HPDE6-E6E7 (cell line): ENCODE results near the gene WLS.
A peak's percentile ranks its signal among the peaks of the same experiment; 100 is the strongest.

Experiments used
- DNase-seq: peaks from one replicate; pipeline ENCODE4 v3.0.0; 2011; ENCODE audit warnings: missing footprints; ENCODE audit errors: extremely low spot score

Gene WLS

GRCh38 chr1:68136187-68136586 lies 96.1 kb downstream of the WLS start:
- peak; percentile 27 for DNase-seq

- DNase-seq, result no peak
These were observed 99.7 kb downstream of the WLS start for GRCh38 chr1:68132426-68133130.

GRCh38 chr1:68131261-68131660 lies 101.1 kb downstream of the WLS start:
- no peak for DNase-seq

- DNase-seq, result no peak
These were observed 102.6 kb downstream of the WLS start for GRCh38 chr1:68129536-68130250.

GRCh38 chr1:68128820-68129219 lies 103.5 kb downstream of the WLS start:
- DNase-seq, result no peak

GRCh38 chr1:68128157-68128556 lies 104.2 kb downstream of the WLS start:
- no peak for DNase-seq

GRCh38 chr1:68121536-68121935 lies 110.8 kb downstream of the WLS start:
- DNase-seq, result peak; percentile 34

- peak; percentile 37 for DNase-seq
These were observed 112.1 kb downstream of the WLS start for GRCh38 chr1:68120136-68120791.

- no peak for DNase-seq
These were observed 112.9 kb downstream of the WLS start for GRCh38 chr1:68119445-68119844.

GRCh38 chr1:68117416-68117815 lies 114.9 kb downstream of the WLS start:
- no peak for DNase-seq

- no peak for DNase-seq
These were observed 115.6 kb downstream of the WLS start for GRCh38 chr1:68116643-68117235.

- DNase-seq, result no peak
These were observed 117.0 kb downstream of the WLS start for GRCh38 chr1:68115308-68115707.

GRCh38 chr1:68113966-68114365 lies 118.4 kb downstream of the WLS start:
- no peak for DNase-seq

GRCh38 chr1:68112835-68113243 lies 119.5 kb downstream of the WLS start:
- DNase-seq, result peak; percentile 47

GRCh38 chr1:68111519-68112436 lies 120.5 kb downstream of the WLS start:
- peak; percentile 33 for DNase-seq

- no peak for DNase-seq
These were observed 124.6 kb downstream of the WLS start for GRCh38 chr1:68107771-68108170.

GRCh38 chr1:68103884-68104554 lies 128.3 kb downstream of the WLS start:
- no peak for DNase-seq

GRCh38 chr1:68103011-68103545 lies 129.2 kb downstream of the WLS start:
- no peak for DNase-seq

GRCh38 chr1:68101829-68102228 lies 130.5 kb downstream of the WLS start:
- no peak for DNase-seq

- no peak for DNase-seq
These were observed 131.8 kb downstream of the WLS start for GRCh38 chr1:68100571-68100970.

GRCh38 chr1:68093737-68094136 lies 138.6 kb downstream of the WLS start:
- no peak for DNase-seq
